ENCODE data around the gene SNX8. TPM values are rescaled to one million over a fixed set of nuclear protein-coding genes. Genes with fewer than 3 reads are reported as not detected.

The SNX8 gene
- total and polyA plus RNA-seq, 2 of the 13 experiments (the other 11 are each of a cell fraction or from before 2014, with no cell fraction given): 20.6 to 45.2 TPM

DNA sequence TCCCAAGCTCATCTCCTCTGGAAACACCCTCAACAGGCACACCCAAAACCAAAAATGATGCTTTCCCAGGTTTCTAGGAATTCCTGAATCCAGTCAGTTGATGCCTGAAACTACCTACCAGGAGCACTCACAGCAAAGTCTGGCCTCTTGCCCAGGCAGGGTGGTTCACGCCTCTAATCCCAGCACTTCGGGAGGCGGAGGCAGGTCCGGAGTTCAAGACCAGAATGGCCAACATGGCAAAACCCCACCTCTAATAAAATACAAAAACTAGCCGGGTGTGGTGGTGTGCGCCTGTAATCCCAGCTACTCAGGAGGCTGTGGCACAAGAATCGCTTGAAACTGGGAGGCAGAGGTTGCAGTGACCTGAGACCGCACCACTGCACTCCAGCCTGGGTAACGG is 83.4 kb downstream of the SNX8 start:
- Histone ChIP-seq H3K4me3 (replicated peaks in 1 of 3; ENCODE audit: insufficient read depth in 1 of 3, low read depth in 2 of 3, low read length in 3 of 3) (peak overlapping the region in 2 of 3 experiments; percentile 10 to 93; a peak in 2 of 6 replicates), H2AFZ (ENCODE audit: low read length) (no peak overlapping the region), H3K9me3 (ENCODE audit: low read length) (no peaks in the 10 kb centered on the region), H3K27ac (ENCODE audit: extremely low read length, insufficient read depth, low read length) (no peak overlapping the region), H4K20me1 (ENCODE audit: insufficient read depth, low read length) (peaks cover 3% of the 10 kb centered on the region; the same call in 1 of the 2 replicates), H3K4me2 (ENCODE audit: low read depth, low read length) (peak overlapping the region; percentile 94), H3K9ac (ENCODE audit: insufficient read depth, low read depth, low read length) (no peak overlapping the region), H3K36me3 (replicated peaks in 1 of 2; ENCODE audit: control insufficient read depth in 1 of 2, insufficient read depth in 2 of 2, low read length in 2 of 2) (peaks cover 13 to 60% of the 10 kb centered on the region in 2 experiments), H3K27me3 (ENCODE audit: control insufficient read depth in 1 of 2, insufficient read depth in 2 of 2, low read length in 2 of 2) (no peaks in the 10 kb centered on the region), H3K4me1 (ENCODE audit: insufficient read depth, low read length) (peaks cover 32% of the 10 kb centered on the region), H3K79me2 (ENCODE audit: insufficient read depth, low read length) (peaks cover 55% of the 10 kb centered on the region)
- POLR2A ChIA-PET: no interaction called here
- no peak for FAIRE-seq
- TF ChIP-seq ATM (IDR thresholded peaks at IDR 0.05; ENCODE audit: borderline replicate concordance): no peak
- TF ChIP-seq BCL6 (CRISPR knock-in tag; IDR thresholded peaks at IDR 0.05): peak; percentile 49; the same call in 1 of the 2 replicates
- no peak for TF ChIP-seq ZNF501 (CRISPR knock-in tag; IDR thresholded peaks at IDR 0.05)
- TF ChIP-seq ZNF3 (CRISPR knock-in tag; IDR thresholded peaks at IDR 0.05): no peak
- TF ChIP-seq, protein P1, sequence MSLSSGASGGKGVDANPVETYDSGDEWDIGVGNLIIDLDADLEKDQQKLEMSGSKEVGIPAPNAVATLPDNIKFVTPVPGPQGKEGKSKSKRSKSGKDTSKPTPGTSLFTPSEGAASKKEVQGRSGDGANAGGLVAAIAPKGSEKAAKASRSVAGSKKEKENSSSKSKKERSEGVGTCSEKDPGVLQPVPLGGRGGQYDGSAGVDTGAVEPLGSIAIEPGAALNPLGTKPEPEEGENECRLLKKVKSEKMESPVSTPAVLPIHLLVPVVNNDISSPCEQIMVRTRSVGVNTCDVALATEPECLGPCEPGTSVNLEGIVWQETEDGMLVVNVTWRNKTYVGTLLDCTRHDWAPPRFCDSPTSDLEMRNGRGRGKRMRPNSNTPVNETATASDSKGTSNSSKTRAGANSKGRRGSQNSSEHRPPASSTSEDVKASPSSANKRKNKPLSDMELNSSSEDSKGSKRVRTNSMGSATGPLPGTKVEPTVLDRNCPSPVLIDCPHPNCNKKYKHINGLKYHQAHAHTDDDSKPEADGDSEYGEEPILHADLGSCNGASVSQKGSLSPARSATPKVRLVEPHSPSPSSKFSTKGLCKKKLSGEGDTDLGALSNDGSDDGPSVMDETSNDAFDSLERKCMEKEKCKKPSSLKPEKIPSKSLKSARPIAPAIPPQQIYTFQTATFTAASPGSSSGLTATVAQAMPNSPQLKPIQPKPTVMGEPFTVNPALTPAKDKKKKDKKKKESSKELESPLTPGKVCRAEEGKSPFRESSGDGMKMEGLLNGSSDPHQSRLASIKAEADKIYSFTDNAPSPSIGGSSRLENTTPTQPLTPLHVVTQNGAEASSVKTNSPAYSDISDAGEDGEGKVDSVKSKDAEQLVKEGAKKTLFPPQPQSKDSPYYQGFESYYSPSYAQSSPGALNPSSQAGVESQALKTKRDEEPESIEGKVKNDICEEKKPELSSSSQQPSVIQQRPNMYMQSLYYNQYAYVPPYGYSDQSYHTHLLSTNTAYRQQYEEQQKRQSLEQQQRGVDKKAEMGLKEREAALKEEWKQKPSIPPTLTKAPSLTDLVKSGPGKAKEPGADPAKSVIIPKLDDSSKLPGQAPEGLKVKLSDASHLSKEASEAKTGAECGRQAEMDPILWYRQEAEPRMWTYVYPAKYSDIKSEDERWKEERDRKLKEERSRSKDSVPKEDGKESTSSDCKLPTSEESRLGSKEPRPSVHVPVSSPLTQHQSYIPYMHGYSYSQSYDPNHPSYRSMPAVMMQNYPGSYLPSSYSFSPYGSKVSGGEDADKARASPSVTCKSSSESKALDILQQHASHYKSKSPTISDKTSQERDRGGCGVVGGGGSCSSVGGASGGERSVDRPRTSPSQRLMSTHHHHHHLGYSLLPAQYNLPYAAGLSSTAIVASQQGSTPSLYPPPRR (CRISPR knock-in tag; IDR thresholded peaks at IDR 0.05; ENCODE audit: borderline replicate concordance): no peak
- TF ChIP-seq, protein P2, sequence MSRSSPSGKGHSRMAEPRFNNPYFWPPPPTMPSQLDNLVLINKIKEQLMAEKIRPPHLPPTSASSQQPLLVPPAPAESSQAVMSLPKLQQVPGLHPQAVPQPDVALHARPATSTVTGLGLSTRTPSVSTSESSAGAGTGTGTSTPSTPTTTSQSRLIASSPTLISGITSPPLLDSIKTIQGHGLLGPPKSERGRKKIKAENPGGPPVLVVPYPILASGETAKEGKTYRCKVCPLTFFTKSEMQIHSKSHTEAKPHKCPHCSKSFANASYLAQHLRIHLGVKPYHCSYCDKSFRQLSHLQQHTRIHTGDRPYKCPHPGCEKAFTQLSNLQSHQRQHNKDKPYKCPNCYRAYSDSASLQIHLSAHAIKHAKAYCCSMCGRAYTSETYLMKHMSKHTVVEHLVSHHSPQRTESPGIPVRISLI (CRISPR knock-in tag; IDR thresholded peaks at IDR 0.05; ENCODE audit: borderline replicate concordance): no peak
- TF ChIP-seq NCOA1 (CRISPR knock-in tag; IDR thresholded peaks at IDR 0.05): no peak
- TF ChIP-seq ZMYM2 (CRISPR knock-in tag; IDR thresholded peaks at IDR 0.05): 0 out of 2 replicates have a peak, but pooled peaks have one; percentile 22
- no peak for TF ChIP-seq TCF12 (IDR thresholded peaks at IDR 0.05)
- TF ChIP-seq TCF12 (CRISPR knock-in tag; IDR thresholded peaks at IDR 0.05): no peak
- CTCF ChIA-PET (ENCODE audit: low intra/inter-chr PET ratio, low total read pairs): no interaction called here
- in situ Hi-C loops (cut with HindIII; ENCODE audit: extremely low pct_ligation_motif_present, low pct_unique_long_range_greater_than_20kb) (no loop called here), intact Hi-C loops (cut with micrococcal nuclease; ENCODE audit: unreplicated experiment) (no loop called here)
- WGBS (ENCODE audit: low lambda C conversion rate): 65% methylated on average over 9 of the region's 9 CpGs
- peak; percentile 31 for DNase-seq (ENCODE audit: low spot score)
- no TSS peak for BruUV-seq (replicated peaks)
- no peak for ATAC-seq

All from HepG2 (cell line).